ENCODE measurements around the gene PFKFB2. TPM values are rescaled to one million over a fixed set of nuclear protein-coding genes. Genes with fewer than 3 reads are reported as not detected.

PFKFB2 gene
- total RNA-seq, 6 donors from 2014 or later = 25.3 to 95.5 (median 58.0) TPM

DNA sequence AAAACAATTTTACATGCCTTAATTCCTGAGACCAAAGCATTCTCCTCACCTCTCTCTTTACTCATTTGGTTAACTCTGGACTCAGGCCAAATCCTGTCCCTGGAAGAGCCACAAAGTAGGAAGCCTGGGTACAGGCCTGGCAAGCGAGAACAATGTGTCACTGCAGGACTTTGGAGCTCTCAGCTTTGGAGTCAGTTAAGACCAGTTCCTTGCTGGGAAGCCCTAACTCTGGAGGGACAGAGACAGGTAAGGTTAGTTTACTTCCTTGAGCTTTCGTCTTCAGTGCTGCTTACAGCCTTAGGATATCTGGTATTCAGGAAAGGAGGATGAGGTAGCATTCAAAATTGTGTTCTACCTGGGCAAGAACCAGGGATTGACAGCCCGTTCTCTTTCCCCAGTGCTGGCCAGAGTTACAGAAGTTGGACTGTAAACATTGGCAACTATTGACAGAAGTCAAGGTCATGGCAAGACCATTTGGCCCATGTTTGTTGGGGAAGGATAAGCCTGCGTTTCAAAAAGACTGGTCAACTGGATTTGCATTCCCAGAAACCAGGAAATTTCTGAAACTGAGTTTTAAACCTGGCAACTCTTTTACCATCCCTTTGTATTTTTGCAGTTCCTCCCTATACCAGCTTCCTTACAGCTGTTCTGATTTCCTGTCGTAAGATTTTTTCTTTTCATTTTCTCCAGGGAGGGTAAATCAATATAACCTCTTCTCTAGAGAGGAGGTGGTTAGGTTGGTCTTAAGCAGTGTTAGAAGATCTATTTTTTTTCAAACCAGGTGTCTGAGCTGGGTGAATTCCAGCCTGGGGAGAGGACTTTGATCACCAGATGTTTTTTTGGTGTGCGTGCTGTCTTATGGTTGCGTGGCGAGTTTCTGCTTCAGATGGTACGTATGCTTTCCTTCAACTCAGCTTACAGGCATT, 35.9 kb downstream of the PFKFB2 start, which contains the start of gene C4BPB:
C4BPB (plus strand) TSS at position 160 of the 926 bp plus-strand sequence; CDS start at position 832, 672 bp downstream.
- peak; percentile 14 to 49 for ATAC-seq (ENCODE audit: low FRiP score in 2 of 2)
- TF ChIP-seq EP300 (IDR thresholded peaks at IDR 0.05) (no peak), POLR2A (IDR thresholded peaks at IDR 0.05) (no peak), POLR2AphosphoS5 (IDR thresholded peaks at IDR 0.05) (no peak), CTCF (IDR thresholded peaks at IDR 0.05) (no peak)
- 66 to 76% methylated on average over 8 to 9 of the region's 9 CpGs for WGBS, 2 donors
- no peaks in the 10 kb centered on the region for H3K27me3 ChIP-seq
- H3K9me3 ChIP-seq = no peaks in the 10 kb centered on the region
- DNase-seq = peak in 1 of 2 donors; percentile 36
- H3K4me3 ChIP-seq = no peak within 1 kb of the TSS
- H3K27ac ChIP-seq = peak within 1 kb of the TSS in 2 of 4 donors; percentile 3 to 68
- H3K36me3 ChIP-seq = no peaks in the 10 kb centered on the region
- H3K4me1 ChIP-seq = peaks cover 0 to 25% (median 16%) of the 10 kb centered on the region in 4 donors

GRCh38 chr1:207089627-207090355, 36.7 kb downstream of the PFKFB2 start:
- WGBS, 2 donors = 90 to 92% methylated on average over 17 of the region's 17 CpGs

DNA sequence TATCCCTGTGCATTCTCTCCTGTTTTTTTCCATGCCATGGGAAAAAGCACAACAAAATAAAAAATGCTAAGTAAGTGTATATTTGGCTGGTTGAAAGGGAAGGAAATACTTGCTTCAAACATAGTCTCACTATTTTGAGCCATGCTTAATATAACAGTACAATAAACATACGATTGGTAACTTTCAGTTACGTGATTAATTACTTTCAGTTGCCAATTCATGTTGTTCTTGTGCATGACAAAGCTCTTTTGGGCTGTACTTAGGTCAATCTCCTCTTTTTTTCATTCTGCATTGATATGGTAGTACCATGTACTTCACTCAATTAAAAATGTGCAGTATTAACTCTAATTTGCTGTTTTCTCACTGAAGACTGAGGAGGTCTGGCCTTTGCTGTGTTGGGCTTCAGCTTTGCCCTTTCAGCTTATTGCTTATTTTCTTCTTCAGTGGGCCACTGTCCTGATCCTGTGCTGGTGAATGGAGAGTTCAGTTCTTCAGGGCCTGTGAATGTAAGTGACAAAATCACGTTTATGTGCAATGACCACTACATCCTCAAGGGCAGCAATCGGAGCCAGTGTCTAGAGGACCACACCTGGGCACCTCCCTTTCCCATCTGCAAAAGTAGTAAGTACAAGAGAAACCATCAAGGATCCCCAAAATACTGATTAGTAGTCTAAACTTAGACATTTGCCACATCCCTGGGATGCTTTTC, 38.3 kb downstream of the PFKFB2 start:
- Histone ChIP-seq H3K4me1 (peaks cover 0 to 21% (median 12%) of the 10 kb centered on the region in 4 donors), H3K4me3 (no peak overlapping the region), H3K9me3 (no peaks in the 10 kb centered on the region), H3K36me3 (no peaks in the 10 kb centered on the region), H3K27me3 (no peaks in the 10 kb centered on the region), H3K27ac (no peak overlapping the region)
- ATAC-seq (ENCODE audit: low FRiP score in 2 of 2) (no peak), DNase-seq (no peak)
- no peak for TF ChIP-seq CTCF (IDR thresholded peaks at IDR 0.05)
- no peak for TF ChIP-seq EP300 (IDR thresholded peaks at IDR 0.05)
- no peak for TF ChIP-seq POLR2A (IDR thresholded peaks at IDR 0.05)
- no peak for TF ChIP-seq POLR2AphosphoS5 (IDR thresholded peaks at IDR 0.05)
- 69 to 70% methylated on average over 4 of the region's 4 CpGs for WGBS, 2 donors

More at GRCh38 chr1:207089627-207090355, 36.7 kb downstream of the PFKFB2 start:
- Histone ChIP-seq H3K4me1 (peaks cover 0 to 21% (median 14%) of the 10 kb centered on the region in 4 donors), H3K27me3 (no peaks in the 10 kb centered on the region), H3K4me3 (no peak overlapping the region), H3K9me3 (no peaks in the 10 kb centered on the region), H3K27ac (no peak overlapping the region), H3K36me3 (no peaks in the 10 kb centered on the region)
- DNase-seq (peak in 1 of 2 donors; percentile 31), ATAC-seq (ENCODE audit: low FRiP score in 2 of 2) (no peak)
- TF ChIP-seq CTCF (IDR thresholded peaks at IDR 0.05) (no peak), EP300 (IDR thresholded peaks at IDR 0.05) (no peak), POLR2AphosphoS5 (IDR thresholded peaks at IDR 0.05) (no peak), POLR2A (IDR thresholded peaks at IDR 0.05) (no peak)

GRCh38 chr1:207093944-207094343, 40.9 kb downstream of the PFKFB2 start:
- peaks cover 0 to 15% (median 10%) of the 10 kb centered on the region in 4 donors for H3K4me1 ChIP-seq
- TF ChIP-seq CTCF (IDR thresholded peaks at IDR 0.05) = no peak
- H3K4me3 ChIP-seq = no peak overlapping the region
- H3K9me3 ChIP-seq = no peaks in the 10 kb centered on the region
- no peaks in the 10 kb centered on the region for H3K27me3 ChIP-seq
- DNase-seq = no peak
- no peaks in the 10 kb centered on the region for H3K36me3 ChIP-seq
- H3K27ac ChIP-seq = no peak overlapping the region
- WGBS, 2 donors = 41% methylated on average over 2 of the region's 2 CpGs
- no peak for ATAC-seq (ENCODE audit: low FRiP score in 2 of 2)

All from upper lobe of left lung (tissue), 6 donors.